ENCODE measurements around the gene EIF2S3.
"Not testable (repeated sequence)": the region's sequence is repeated elsewhere in the genome, so short reads cannot be mapped to it uniquely, and the experiment has no call there.

The EIF2S3 gene

DNA sequence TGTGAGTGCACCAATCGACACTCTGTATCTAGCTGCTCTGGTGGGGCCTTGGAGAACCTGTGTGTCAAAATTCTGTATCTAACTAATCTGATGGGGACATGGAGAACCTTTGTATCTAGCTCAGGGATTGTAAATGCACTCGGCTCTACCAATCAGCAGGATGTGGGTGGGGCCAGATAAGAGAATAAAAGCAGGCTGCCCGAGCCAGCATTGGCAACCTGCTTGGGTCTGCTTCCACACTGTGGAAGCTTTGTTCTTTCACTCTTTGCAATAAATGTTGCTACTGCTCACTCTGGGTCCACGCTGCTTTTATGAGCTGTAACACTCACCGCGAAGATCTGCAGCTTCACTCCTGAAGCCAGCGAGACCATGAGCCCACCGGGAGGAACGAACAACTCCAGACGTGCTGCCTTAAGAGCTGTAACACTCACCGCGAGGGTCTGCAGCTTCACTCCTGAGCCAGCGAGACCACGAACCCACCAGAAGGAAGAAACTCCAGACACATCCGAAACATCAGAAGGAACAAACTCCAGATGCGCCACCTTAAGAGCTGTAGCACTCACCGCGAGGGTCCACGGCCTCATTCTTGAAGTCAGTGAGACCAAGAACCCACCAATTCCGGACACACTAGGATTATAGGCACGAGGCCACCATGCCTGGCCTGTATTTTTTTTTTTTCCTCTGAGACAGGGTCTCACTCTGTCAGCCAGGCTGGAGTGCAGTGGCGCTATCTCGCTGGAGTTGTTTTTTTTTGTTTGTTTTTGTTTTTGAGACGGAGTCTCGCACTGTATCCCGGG is 4.0 kb upstream of the EIF2S3 start:
- not testable (repeated sequence) for DNase-seq (ENCODE audit: low spot score)

DNA sequence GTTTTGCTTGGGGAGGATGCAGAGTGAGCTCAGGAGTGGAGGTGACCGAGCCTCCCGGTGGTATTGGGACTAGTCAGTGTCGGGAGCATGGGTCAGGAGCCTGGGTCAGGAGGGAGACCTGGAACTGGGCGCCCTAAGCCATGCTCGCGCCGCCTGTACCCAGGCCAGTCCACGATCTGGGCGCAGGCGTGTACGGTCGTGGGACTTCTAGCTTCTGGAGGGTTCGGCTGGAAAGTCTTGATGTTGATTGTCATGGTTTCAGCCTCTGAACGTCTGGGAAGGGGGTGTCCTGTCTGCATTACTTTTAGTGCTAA is 244 bp downstream of the EIF2S3 start:
- no peak for DNase-seq (ENCODE audit: low spot score)

DNA sequence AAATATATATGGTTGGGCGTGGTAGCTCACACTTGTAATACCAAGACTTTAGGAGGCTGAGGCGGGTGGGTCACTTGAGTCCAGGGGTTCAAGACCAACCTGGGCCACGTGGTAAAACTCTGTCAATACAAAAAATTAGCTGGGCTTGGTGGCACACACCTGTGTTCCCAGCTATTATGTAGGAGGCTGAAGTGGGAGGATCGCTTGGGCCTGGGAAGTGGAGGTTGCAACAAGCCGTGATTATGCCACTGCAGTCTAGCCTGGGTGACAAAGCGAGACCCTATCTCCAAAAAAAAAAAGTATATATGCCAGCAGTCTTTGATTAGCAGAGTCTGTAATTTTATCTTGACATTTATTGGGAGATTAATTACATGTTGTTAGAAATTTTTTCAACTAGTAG is 8.7 kb downstream of the EIF2S3 start:
- DNase-seq (ENCODE audit: low spot score) = no peak

DNA sequence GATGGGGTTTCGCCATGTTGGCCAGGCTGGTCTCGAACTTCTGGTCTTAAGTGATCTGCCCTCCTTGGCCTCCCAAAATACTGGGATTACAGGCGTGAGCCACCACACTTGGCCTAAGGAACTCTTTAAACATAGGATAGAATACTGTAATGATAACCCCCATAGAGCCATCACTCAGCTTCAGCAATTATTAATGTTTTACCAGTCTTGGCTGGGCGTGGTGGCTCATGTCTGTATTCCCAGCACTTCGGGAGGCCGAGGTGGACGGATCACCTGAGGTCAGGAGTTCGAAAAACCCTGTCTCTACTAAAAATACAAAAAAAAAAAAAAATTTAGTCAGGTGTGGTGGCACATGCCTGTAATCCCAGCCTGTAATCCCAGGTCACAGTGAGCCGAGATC is 15.1 kb downstream of the EIF2S3 start:
- DNase-seq (ENCODE audit: low spot score) = no peak

DNA sequence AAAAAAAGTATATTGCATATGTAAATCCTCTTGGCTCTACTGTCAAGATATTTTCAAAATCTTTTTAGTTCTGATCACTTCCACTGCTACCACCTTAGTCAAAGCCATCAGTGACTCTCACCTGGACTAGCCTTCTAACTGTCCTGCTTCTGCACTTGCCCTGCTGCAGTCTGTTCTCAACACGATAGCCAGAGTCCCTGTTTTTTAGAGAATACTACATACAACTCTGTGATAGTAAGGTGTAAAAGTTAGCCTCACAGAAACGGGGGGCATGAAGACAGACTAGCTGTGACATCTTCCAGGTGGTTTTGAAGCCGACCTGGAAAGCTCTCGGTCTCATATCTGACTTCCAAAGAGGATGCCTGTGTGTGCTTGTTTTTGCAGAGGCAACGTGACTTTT is 24.7 kb downstream of the EIF2S3 start:
- no peak for DNase-seq (ENCODE audit: low spot score)

DNA sequence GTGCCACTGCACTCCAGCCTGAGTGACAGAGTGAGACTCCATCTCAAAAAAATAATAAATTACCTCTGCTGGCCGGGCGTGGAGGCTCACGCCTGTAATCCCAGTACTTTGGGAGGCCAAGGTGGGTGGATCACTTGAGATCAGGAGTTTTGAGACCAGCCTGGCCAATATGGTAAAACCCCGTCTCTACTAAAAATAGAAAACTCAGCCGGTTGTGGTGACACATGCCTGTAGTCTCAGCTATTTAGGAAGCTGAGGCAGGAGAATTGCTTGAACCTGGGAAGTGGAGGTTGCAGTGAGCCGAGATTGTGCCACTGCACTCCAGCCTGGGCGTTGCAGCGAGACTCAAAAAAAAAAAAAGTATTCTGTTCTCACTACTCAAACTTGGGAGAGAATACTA is 25.5 kb downstream of the EIF2S3 start:
- not testable (repeated sequence) for DNase-seq (ENCODE audit: low spot score)

DNA sequence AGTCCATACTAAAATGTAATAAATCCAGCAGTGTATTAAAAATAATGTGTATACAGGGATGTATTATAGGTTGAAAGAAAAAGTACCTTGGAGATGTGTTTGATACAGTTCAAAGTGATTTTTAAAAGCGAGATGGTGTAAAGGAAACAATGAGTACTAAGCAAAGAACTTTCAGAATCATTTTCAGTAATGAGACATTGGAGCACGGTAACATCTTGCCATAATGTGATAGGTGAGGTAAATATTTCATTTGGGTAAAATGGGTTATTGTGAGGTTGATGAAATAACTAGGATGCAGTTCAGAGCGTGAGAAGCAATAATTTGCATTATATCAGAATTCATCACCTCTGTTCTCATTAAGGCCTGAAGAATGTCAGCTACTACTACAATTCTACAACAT is 25.9 kb downstream of the EIF2S3 start:
- DNase-seq (ENCODE audit: low spot score) = no peak

DNA sequence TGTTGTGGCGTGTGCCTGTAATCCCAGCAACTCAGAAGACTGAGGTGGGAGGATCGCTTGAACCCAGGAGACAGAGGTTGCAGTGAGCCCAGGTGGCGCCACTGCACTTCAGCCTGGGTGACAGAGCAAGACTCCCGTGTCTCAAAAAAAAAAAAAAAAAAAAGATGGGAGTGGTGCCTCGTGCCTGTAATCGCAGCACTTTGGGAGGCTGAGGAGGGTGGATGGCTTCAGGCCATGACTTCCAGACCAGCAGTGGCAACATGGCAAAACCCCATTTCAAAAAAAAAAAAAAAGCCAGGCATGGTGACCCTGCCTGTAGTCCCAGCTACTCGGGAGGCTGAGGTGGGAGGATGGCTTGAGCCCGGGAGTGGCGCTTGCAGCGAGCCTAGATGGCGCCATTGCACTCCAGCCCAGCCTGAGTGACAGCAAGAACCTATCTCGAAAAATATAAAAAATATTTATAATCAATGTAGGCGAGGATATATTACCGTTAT is 27.0 kb downstream of the EIF2S3 start:
- peak; percentile 9 for DNase-seq (ENCODE audit: low spot score)

DNA sequence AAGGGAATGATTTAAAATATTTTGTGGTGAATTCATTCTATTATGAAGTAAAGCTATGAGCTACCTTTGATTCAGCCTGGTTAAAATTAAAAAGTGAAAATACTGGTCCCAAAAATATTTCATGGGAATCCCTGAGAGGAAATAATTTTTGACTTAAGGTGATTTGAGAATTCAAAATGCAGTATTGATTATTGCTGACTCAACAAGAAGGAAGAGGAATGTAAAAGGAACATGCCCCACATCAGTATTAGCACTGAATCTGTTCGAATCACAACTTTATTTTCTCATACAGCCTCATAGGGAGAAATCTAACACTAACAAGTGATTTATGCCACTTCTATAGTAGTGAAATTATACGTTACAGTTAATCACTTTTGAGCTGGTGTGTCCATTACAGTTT is 27.7 kb downstream of the EIF2S3 start:
- DNase-seq (ENCODE audit: low spot score) = no peak

DNA sequence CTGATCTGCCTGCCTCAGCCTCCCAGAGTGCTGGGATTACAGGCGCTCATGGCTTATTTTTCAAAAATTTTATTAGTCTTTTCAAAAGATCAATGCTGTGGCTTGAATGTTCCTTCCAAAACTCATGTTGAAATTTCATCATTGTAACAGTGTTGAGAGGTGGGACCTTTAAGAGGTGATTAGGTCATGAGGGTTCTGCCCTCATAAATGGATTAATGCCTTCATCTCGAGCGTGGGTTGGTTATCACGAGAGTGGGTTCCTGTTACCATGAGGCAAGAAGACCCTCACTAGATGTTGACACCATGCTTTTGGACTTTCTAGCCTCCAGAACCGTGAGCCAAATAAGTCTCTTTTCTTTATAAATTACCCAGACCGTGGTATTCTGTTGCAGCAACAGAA is 30.3 kb downstream of the EIF2S3 start:
- no peak for DNase-seq (ENCODE audit: low spot score)

DNA sequence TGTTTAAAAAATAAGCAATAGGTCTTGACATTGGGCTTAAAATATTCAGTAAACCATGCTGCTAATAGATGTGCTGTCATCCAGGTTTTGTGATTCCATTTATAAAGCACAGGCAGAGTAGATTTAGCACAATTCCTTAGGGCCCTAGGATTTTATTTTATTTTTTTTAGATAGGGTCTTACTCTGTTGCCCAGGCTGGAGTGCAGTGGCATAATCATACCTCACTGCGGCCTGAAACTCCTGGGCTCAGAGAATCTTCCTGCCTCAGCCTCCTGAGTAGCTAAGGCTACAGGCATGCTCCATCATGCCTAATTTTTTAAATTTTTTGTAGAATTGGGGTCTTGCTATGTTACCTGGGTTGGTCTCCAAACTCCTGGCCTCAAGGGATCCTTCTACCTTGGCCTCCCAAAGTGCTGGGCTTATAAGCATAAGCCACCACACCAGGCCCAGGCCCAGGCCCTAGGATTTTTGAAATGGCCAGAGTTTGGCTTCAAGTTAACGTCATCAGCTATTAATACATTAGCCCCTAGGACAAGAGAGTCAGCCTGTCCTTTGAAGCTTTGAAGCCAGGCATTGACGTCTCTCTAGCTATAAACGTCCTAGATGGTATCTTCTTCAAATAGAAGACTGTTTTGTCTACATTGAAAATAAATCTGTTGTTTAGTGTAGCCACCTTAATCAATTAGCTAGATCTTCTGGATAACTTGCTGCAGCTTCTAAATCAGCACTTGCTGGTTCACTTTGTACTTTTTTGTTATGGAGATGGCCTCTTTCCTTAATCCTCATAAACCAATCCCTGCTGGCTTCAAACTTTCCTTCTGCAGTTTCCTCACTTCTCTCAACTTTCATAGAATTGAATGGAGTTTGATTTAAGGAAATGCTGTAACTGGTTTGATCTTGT is 35.8 kb downstream of the EIF2S3 start:
- DNase-seq (ENCODE audit: low spot score) = no peak

DNA sequence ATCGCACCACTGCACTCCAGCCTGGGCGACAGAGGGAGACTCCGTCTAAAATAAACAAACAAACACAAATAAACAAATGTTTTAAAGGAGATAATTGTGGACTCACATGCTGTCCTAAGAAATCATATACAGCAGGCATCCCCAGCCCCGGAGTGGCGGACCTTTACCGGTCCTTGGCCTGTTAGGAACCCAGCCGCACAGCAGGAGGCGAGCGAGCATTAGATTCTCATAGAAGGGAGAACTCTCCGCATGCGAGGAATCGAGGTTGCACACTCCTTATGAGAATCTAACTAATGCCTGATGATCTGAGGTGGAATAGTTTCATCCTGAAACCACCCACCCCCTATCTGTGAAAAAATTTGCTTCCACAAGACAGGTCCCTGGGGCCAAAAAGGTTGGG is 39.0 kb downstream of the EIF2S3 start:
- DNase-seq (ENCODE audit: low spot score) = no peak

DNA sequence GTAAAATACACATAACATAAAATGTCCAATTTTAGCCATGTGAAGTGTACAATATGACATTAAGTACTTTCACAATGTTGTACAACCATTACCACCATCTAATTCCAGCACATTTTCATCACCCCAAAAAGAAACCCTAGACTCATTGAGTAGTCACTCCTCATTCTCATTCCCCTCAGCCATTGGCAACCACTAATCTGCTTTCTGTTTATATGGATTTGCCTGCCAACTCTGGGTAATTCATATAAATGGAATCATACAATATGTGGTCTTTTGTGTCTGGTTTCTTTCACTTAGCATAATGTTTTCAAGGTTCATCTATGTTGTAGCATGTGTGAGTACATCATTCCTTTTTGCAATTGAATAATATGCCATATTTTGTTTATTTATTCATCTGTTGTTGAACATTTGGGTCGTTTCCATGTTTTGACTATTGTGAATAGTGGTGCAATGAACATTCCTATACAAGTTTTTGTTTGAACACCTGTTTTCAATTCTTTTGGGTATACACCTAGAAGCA is 43.0 kb downstream of the EIF2S3 start:
- no peak for DNase-seq (ENCODE audit: low spot score)

DNA sequence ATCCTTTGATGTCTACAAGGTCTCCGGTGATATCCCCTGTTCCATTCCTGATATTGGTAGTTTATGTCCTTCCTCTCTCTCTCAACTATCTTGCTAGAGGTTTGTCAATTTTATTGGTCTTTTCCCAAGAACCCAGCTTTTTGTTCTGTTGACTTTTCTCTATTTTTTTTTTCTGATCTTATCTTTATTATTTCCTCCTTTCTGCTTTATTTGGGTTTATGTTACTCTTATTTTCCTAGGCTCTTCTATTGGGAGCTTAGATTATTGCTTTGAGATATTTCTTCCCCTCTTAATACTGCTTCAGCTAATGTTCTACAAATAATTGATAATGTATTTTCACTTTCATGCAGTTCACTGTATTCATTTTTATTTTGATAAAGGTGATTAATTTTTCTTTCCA is 44.2 kb downstream of the EIF2S3 start:
- DNase-seq (ENCODE audit: low spot score) = no peak

DNA sequence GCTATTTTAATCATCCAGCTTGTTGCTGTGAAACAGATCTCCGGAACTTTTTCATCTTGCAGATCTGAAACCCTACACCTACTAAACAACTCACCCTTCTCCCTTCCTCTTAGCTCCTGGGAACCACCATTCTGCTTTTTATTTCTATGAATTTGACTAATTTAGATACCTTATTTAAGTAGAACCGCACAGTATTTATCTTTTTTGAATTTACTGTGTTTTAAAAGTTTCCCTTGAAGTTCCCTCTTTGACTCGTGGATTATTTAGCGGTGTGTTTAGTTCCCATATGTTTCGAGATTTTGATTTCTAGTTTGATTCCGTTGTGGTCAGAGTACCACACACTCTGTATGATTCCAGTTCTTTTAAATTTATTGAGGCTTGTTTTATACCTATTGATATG is 44.6 kb downstream of the EIF2S3 start:
- DNase-seq (ENCODE audit: low spot score) = no peak

DNA sequence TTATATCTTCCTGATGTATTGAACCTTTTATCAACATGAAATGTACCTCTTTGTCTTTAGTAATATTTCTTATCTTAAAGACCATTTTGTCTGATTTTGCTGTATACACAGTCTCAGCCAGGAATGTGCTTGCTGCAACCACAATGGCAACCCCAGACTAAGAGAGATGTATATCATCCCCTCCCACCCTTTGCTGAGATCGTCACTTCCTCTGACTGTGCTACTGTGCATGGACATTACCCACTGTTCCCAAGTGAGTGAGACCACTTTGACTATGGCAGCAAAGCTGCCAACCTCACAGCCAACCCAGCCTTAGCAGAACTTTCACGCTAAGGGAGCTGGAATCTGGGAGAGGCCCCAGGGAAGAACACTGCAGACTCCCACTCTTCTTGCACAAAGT is 46.0 kb downstream of the EIF2S3 start:
- DNase-seq (ENCODE audit: low spot score) = no peak

DNA sequence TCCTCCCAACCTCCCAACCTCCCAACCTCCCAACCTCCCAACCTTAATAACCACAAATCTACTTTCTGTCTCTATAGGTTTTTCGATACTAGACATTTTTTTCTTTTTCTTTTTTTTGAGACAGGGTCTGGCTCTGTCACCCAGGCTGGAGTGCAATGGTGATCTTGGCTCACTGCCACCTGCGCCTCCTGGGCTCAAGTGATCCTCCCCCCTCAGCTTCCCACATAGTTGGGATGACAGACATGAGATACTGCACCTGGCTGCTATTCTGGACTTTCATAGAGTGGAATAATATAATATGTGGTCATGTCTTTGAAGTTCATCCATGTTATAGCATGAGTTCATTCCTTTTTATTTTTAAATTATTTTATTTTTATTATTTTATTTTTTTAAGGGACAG is 55.3 kb downstream of the EIF2S3 start:
- DNase-seq (ENCODE audit: low spot score) = no peak

DNA sequence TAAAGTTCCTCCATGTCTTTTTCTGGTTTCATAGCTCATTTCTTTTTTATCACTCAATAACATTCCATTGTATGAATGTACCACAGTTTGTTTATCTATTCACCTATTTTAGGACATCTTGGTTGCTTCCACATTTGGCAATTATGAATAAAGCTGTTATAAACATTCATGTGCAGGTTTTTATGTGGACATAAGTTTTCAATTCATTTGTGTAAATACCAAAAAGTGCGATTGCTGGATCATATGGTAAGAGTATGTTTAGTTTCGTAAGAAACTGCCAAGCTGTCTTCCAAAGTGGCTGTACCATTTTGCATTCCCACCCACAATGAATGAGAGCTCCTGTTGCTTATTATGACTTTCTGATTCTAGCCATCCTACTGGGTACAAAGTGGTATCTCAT is 58.4 kb downstream of the EIF2S3 start:
- no peak for DNase-seq (ENCODE audit: low spot score)

DNA sequence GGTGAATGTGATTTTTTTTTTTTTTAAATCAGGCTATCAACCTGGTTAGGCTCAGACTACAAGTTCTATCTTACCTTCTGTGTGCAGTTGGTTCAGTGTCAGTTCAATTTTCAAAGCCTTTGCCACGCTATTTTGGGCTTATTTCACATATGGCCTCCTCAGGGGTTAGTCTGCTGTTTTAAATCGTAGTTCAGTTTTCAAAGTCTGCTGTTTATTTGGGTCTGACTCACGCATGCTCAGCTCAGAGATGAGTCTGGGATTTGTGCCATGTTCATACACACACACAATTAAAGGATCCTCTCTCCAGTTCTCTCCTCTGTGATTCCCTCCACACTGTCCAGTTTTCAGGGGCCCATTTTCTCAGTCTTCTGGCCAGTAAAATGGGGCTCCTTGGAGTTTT is 62.5 kb downstream of the EIF2S3 start:
- DNase-seq (ENCODE audit: low spot score) = no peak

DNA sequence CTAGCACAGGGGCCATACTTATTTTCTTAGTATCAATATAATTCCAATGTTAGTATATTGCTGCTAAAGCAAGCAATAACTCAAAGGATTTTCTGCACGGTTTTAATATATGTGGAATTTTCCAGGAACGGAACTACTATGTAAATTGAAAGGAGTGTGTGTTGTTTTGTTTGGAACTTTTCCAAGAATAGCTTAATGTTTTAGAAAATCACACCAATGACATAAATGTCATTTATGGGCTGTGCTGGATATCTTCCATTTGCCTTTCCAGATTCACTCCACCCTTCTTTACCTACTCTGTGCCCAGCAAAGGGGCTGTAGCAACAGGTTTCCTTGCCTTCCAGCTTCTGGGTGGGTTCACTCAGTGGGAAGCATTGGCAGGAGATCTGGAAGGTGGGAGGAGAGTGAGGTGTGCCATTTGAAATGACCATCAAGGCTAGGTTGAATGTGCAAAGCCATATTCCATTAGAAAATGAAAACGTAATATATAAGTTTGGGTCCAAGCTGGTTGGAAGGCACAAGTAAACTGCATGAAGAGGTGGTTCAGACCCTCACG is 69.6 kb downstream of the EIF2S3 start:
- no peak for DNase-seq (ENCODE audit: low spot score)

DNA sequence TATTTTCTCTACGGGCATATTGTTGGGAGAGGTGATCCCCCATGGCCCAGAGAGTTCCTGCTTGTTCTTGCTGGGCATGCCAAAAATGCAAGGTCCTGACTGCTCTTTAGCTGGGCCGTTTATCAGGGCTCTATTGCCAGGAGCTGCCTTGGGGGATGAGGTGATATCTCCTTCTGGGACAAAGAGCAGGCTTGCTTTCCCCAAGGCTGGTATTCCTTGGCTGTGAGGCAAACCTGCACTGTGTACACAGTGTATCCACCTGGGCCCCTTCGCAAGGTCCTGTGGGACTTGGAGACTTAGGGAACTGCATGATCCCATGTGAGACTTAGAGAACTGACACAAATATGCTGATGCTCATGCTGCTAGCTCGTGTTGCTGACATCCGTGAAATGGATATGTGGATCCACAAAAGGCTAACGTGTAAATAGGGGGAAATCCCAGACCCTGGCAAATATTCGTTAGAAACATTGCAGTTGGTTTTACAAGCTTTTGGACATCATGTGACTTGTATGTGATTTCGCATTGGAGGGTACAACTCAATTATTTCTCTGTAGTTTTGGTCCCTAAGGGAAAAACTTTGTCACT is 70.4 kb downstream of the EIF2S3 start:
- DNase-seq (ENCODE audit: low spot score) = no peak
